ENCODE measurements around the gene KAZN. TPM values are rescaled to one million over a fixed set of nuclear protein-coding genes. Genes with fewer than 3 reads are reported as not detected.
A peak's percentile ranks its signal among the peaks of the same experiment; 100 is the strongest.

KAZN gene
- total RNA-seq, 1 donor from 2014 or later: 33.5 TPM

- intact Hi-C loops (cut with DNase I): no loop called here
- H3K4me3 ChIP-seq: no peak overlapping the region
- no peak for ATAC-seq
- H3K27ac ChIP-seq: no peak overlapping the region
- TF ChIP-seq CTCF (IDR thresholded peaks at IDR 0.05): no peak
- no peaks in the 10 kb centered on the region for H3K9me3 ChIP-seq
- peaks cover 46% of the 10 kb centered on the region for H3K27me3 ChIP-seq
- no peak for DNase-seq
- no peaks in the 10 kb centered on the region for H3K36me3 ChIP-seq
- no peaks in the 10 kb centered on the region for H3K4me1 ChIP-seq
Observed at GRCh38 chr1:14596591-14596990, 1.9 kb upstream of the KAZN start.

- ATAC-seq: no peak
- no peak for TF ChIP-seq CTCF (IDR thresholded peaks at IDR 0.05)
- DNase-seq: no peak
- no peaks in the 10 kb centered on the region for H3K36me3 ChIP-seq
- H3K4me1 ChIP-seq: peaks cover 7% of the 10 kb centered on the region
- intact Hi-C loops (cut with DNase I): no loop called here
- no peaks in the 10 kb centered on the region for H3K9me3 ChIP-seq
- H3K27ac ChIP-seq: no peak overlapping the region
- peaks cover 52% of the 10 kb centered on the region for H3K27me3 ChIP-seq
- H3K4me3 ChIP-seq: no peak overlapping the region
Observed at GRCh38 chr1:14597343-14598006, 1.0 kb upstream of the KAZN start.

DNA sequence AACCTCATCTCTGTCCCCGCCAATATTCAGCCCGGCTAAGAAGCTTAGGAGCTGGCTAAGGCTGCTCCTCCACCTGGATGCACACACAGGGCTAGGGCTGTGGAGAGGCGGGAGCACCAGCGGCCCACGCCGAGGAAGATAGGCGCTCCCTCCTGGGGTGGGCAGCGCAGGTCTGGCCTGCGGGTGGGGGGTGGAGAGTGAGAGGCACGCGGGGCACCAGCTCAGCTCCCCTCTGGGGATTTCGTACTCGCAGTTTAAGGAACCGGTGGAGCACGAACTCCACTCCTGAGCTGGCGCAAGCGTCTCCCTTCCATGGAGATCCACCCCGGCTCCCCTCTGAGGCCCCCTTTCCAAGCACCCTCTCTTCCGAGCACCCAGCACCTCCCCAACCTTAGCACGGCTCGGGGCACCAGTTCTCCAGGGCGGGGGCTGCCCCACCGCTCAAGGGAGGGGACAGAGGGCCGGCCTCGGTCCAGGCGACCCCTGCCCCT is 433 bp upstream of the KAZN start:
- intact Hi-C loops (cut with DNase I): no loop called here
- TF ChIP-seq CTCF (IDR thresholded peaks at IDR 0.05): no peak
- DNase-seq: no peak
- no peaks in the 10 kb centered on the region for H3K9me3 ChIP-seq
- H3K27ac ChIP-seq: no peak overlapping the region
- peaks cover 53% of the 10 kb centered on the region for H3K27me3 ChIP-seq
- peak; percentile 53 for ATAC-seq
- peak overlapping the region; percentile 50 for H3K4me3 ChIP-seq
- no peaks in the 10 kb centered on the region for H3K36me3 ChIP-seq
- H3K4me1 ChIP-seq: peaks cover 7% of the 10 kb centered on the region

DNA sequence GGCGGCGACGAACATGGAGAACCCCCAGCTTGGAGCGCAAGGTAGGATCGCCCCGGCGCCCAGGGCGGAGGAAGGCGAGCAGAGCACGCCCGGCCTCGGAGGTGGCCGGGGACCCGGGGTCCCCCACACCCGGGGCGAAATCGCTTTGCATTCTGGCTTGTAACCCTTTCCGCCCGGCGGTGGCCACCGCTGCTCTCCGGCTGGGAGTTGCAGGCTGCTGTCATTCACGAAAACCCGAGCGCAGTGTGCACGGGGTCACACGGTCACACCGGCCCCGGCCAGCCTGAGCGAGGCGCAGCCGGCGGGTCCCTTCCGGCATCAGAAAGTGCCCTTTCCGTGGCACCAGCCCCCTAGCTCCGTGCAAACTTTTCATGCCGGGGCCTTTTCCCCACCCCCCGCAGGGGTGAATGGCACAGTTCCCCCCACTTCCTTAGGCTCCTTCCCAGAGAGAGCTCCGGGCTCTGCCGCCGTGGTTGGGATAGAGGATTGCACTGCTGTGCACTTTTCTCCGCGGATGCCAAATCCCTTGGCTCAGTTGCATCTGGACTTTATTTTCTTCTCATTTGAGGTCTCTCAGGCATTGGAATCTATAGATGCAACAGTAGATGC is 802 bp downstream of the KAZN start:
- TF ChIP-seq CTCF (IDR thresholded peaks at IDR 0.05): no peak
- peaks cover 53% of the 10 kb centered on the region for H3K27me3 ChIP-seq
- no peak overlapping the region for H3K27ac ChIP-seq
- intact Hi-C loops (cut with DNase I): no loop called here
- H3K9me3 ChIP-seq: no peaks in the 10 kb centered on the region
- DNase-seq (no peak), ATAC-seq (peak; percentile 30)
- H3K4me3 ChIP-seq: peak overlapping the region; percentile 50
- no peaks in the 10 kb centered on the region for H3K36me3 ChIP-seq
- peaks cover 7% of the 10 kb centered on the region for H3K4me1 ChIP-seq

- Histone ChIP-seq H3K27ac (no peak overlapping the region), H3K4me1 (peaks cover 7% of the 10 kb centered on the region), H3K9me3 (no peaks in the 10 kb centered on the region), H3K4me3 (peak overlapping the region; percentile 50), H3K27me3 (peaks cover 53% of the 10 kb centered on the region), H3K36me3 (no peaks in the 10 kb centered on the region)
- no peak for DNase-seq
- TF ChIP-seq CTCF (IDR thresholded peaks at IDR 0.05): no peak
- no peak for ATAC-seq
- intact Hi-C loops (cut with DNase I): no loop called here
Observed at GRCh38 chr1:14599800-14600199, 1.3 kb downstream of the KAZN start.

Measured in upper lobe of right lung (tissue), 1 donor.